ENCODE data around the gene SMAD5.

The SMAD5 gene

GRCh38 chr5:136114414-136115125 is 18.1 kb upstream of the SMAD5 start:
- no peak for DNase-seq (ENCODE audit: low read depth in 2 of 2)

- no peak for DNase-seq (ENCODE audit: low read depth in 2 of 2)
Measured at GRCh38 chr5:136115183-136115865, 17.3 kb upstream of the SMAD5 start.

- no peak for DNase-seq (ENCODE audit: low read depth in 2 of 2)
Measured at GRCh38 chr5:136120529-136120928, 12.1 kb upstream of the SMAD5 start.

GRCh38 chr5:136123236-136123768 is 9.3 kb upstream of the SMAD5 start:
- no peak for DNase-seq (ENCODE audit: low read depth in 2 of 2)

GRCh38 chr5:136127560-136127959 is 5.1 kb upstream of the SMAD5 start:
- no peak for DNase-seq (ENCODE audit: low read depth in 2 of 2)

- DNase-seq (ENCODE audit: low read depth in 2 of 2), result no peak
Measured at GRCh38 chr5:136128481-136128880, 4.2 kb upstream of the SMAD5 start.

- no peak for DNase-seq (ENCODE audit: low read depth in 2 of 2)
Measured at GRCh38 chr5:136129445-136129844, 3.2 kb upstream of the SMAD5 start.

GRCh38 chr5:136130581-136130980 is 2.1 kb upstream of the SMAD5 start:
- DNase-seq (ENCODE audit: low read depth in 2 of 2), result no peak

- DNase-seq (ENCODE audit: low read depth in 2 of 2), result no peak
Measured at GRCh38 chr5:136132087-136132486, 558 bp upstream of the SMAD5 start.

- DNase-seq (ENCODE audit: low read depth in 2 of 2), result no peak
Measured at GRCh38 chr5:136133222-136133921, 727 bp downstream of the SMAD5 start.

GRCh38 chr5:136133922-136134379 is 1.3 kb downstream of the SMAD5 start:
- no peak for DNase-seq (ENCODE audit: low read depth in 2 of 2)

GRCh38 chr5:136134653-136135052 is 2.0 kb downstream of the SMAD5 start:
- no peak for DNase-seq (ENCODE audit: low read depth in 2 of 2)

- DNase-seq (ENCODE audit: low read depth in 2 of 2), result no peak
Measured at GRCh38 chr5:136135536-136135935, 2.9 kb downstream of the SMAD5 start.

- DNase-seq (ENCODE audit: low read depth in 2 of 2), result no peak
Measured at GRCh38 chr5:136137497-136138220, 5.0 kb downstream of the SMAD5 start.

- no peak for DNase-seq (ENCODE audit: low read depth in 2 of 2)
Measured at GRCh38 chr5:136141561-136141960, 8.9 kb downstream of the SMAD5 start.

GRCh38 chr5:136143312-136143711 is 10.7 kb downstream of the SMAD5 start:
- DNase-seq (ENCODE audit: low read depth in 2 of 2), result no peak

- no peak for DNase-seq (ENCODE audit: low read depth in 2 of 2)
Measured at GRCh38 chr5:136143763-136144162, 11.1 kb downstream of the SMAD5 start.

- no peak for DNase-seq (ENCODE audit: low read depth in 2 of 2)
Measured at GRCh38 chr5:136145030-136145429, 12.4 kb downstream of the SMAD5 start.

- no peak for DNase-seq (ENCODE audit: low read depth in 2 of 2)
Measured at GRCh38 chr5:136146201-136146600, 13.6 kb downstream of the SMAD5 start.

GRCh38 chr5:136147632-136148031 is 15.0 kb downstream of the SMAD5 start:
- no peak for DNase-seq (ENCODE audit: low read depth in 2 of 2)

- no peak for DNase-seq (ENCODE audit: low read depth in 2 of 2)
Measured at GRCh38 chr5:136149891-136150290, 17.2 kb downstream of the SMAD5 start.

All from stimulated activated CD8-positive, alpha-beta memory T cell treated with anti-CD3 and anti-CD28 coated beads, Interleukin-15, amount 100 ng/mL, for 48 hours (primary cell).